HepG2 (cell line): ENCODE measurements around the gene SLC5A5. TPM values are rescaled to one million over a fixed set of nuclear protein-coding genes. Genes with fewer than 3 reads are reported as not detected.

Experiments
- ATAC-seq: fragments of 200-7000 bp; cut with Tn5 transposase; 3 replicates; pipeline ENCODE4 v1.9.1; 2020; ENCODE audit warnings: mild to moderate bottlenecking, moderate library complexity
- BruUV-seq: library from RNA; stranded (reverse); fragments of 400-500 nt; replicated peaks from 2 replicates; lab custom pipeline; 2021; lab: Mats Ljungman, UMichigan
- CTCF ChIA-PET: fragments of 300-600 bp; formaldehyde crosslinking; extraction: SDS; loops from one replicate; lab custom pipeline; 2021; ENCODE audit warnings: low total read pairs, inconsistent platforms, low intra/inter-chr PET ratio; lab: Yijun Ruan, JAX
- POLR2A ChIA-PET: fragments of 350-600 bp; sonication (Branson Sonifier 250); formaldehyde crosslinking; loops from one replicate; lab custom pipeline; 2020; ENCODE audit warnings: antibody characterized with exemption, inconsistent platforms; lab: Yijun Ruan, JAX
- DNase-seq: peaks from one replicate; pipeline ENCODE4 v3.0.0-alpha.2; 2015; ENCODE audit warnings: low spot score
- FAIRE-seq: peaks from 3 replicates; lab custom pipeline; 2011; peaks lifted over from hg19 to GRCh38; lab: Jason Lieb, UNC
- H2AFZ ChIP-seq: one replicate; pipeline ENCODE4 v1.6.1; 2011; ENCODE audit warnings: low read length, inconsistent platforms
- H3K27ac ChIP-seq: fragments of 300-600 bp; 3 replicates; pipeline ENCODE4 v1.8.0; 2011; ENCODE audit warnings: mixed run types, mild to moderate bottlenecking, mixed read lengths, low read length, inconsistent platforms; ENCODE audit not compliant: insufficient read depth; ENCODE audit errors: extremely low read length
- H3K27me3 ChIP-seq, 2 experiments: fragments of 200-600 bp in 1 of 2; 2 replicates in 1 of 2; 3 replicates in 1 of 2; pipeline versions ENCODE4 v1.6.0 to v1.8.0; 2011; ENCODE audit warnings: low read length in 2 of 2, mild to moderate bottlenecking in 2 of 2, moderate library complexity in 2 of 2, inconsistent platforms in 1 of 2; ENCODE audit not compliant: insufficient read depth in 2 of 2, control insufficient read depth in 1 of 2
- H3K36me3 ChIP-seq, 2 experiments: fragments of 200-600 bp in 1 of 2; replicated peaks in 1 of 2; 2 replicates in 1 of 2; 3 replicates in 1 of 2; pipeline versions ENCODE4 v1.5.1 to v1.8.0; 2011; ENCODE audit warnings: low read length in 2 of 2, inconsistent platforms in 1 of 2; ENCODE audit not compliant: insufficient read depth in 2 of 2, control insufficient read depth in 1 of 2
- H3K4me1 ChIP-seq: 2 replicates; pipeline ENCODE4 v1.5.1; 2012; ENCODE audit warnings: low read length, inconsistent platforms; ENCODE audit not compliant: insufficient read depth
- H3K4me2 ChIP-seq: 2 replicates; pipeline ENCODE4 v1.6.0; 2011; ENCODE audit warnings: low read depth, low read length, inconsistent platforms
- H3K4me3 ChIP-seq, 3 experiments: fragments of 200-600 bp in 1 of 3; sonication (generic), shearing (Covaris generic) in 1 of 3; replicated peaks in 1 of 3; 2 replicates each; pipeline ENCODE4 v1.5.1; 2011 to 2016; ENCODE audit warnings: low read length in 3 of 3, inconsistent platforms in 2 of 3, low read depth in 2 of 3, mild to moderate bottlenecking in 2 of 3, control low read depth in 1 of 3, mixed read lengths in 1 of 3; ENCODE audit not compliant: insufficient read depth in 1 of 3
- H3K79me2 ChIP-seq: one replicate; pipeline ENCODE4 v1.6.1; 2011; ENCODE audit warnings: low read length, inconsistent platforms; ENCODE audit not compliant: insufficient read depth
- H3K9ac ChIP-seq: 2 replicates; pipeline ENCODE4 v1.6.0; 2011; ENCODE audit warnings: mild to moderate bottlenecking, low read depth, low read length, inconsistent platforms; ENCODE audit not compliant: insufficient read depth
- H3K9me3 ChIP-seq: 2 replicates; pipeline ENCODE4 v1.5.1; 2012; ENCODE audit warnings: mild to moderate bottlenecking, low read length
- H4K20me1 ChIP-seq: 2 replicates; pipeline ENCODE4 v1.6.0; 2011; ENCODE audit warnings: inconsistent platforms, mild to moderate bottlenecking, low read length, moderate library complexity; ENCODE audit not compliant: insufficient read depth
- BCLAF1 ChIP-seq: fragments of 450-650 bp; IDR thresholded peaks from 2 replicates; pipeline ENCODE4 v1.6.1; 2017; ENCODE audit warnings: mild to moderate bottlenecking
- E2F2 ChIP-seq: sonication (generic); formaldehyde crosslinking; IDR thresholded peaks from 2 replicates; pipeline ENCODE4 v1.4.0; 2020; ENCODE audit warnings: missing genetic modification reagents, borderline replicate concordance
- MTERF4 ChIP-seq: sonication (generic); formaldehyde crosslinking; IDR thresholded peaks from 2 replicates; pipeline ENCODE4 v1.8.0; 2023; ENCODE audit warnings: mild to moderate bottlenecking, missing genetic modification reagents
- PREB ChIP-seq: sonication (generic); formaldehyde crosslinking; IDR thresholded peaks from 2 replicates; pipeline ENCODE4 v1.4.0; 2020; ENCODE audit warnings: missing genetic modification reagents
- RXRB ChIP-seq: IDR thresholded peaks from 2 replicates; pipeline ENCODE4 v1.6.1; 2016; ENCODE audit warnings: borderline replicate concordance, missing genetic modification reagents, missing compliant biosample characterization
- SOX5 ChIP-seq: IDR thresholded peaks from 2 replicates; pipeline ENCODE4 v1.6.1; 2016; ENCODE audit warnings: borderline replicate concordance
- ZBTB44 ChIP-seq: sonication (generic); formaldehyde crosslinking; IDR thresholded peaks from 2 replicates; pipeline ENCODE4 v1.4.0; 2020; ENCODE audit warnings: missing genetic modification reagents
- ZNF232 ChIP-seq: sonication (generic); formaldehyde crosslinking; IDR thresholded peaks from 2 replicates; pipeline ENCODE4 v1.4.0; 2020; ENCODE audit warnings: missing genetic modification reagents, borderline replicate concordance
- ZNF235 ChIP-seq: sonication (generic); formaldehyde crosslinking; IDR thresholded peaks from 2 replicates; pipeline ENCODE4 v1.8.1; 2023; ENCODE audit warnings: mild to moderate bottlenecking, missing genetic modification reagents, borderline replicate concordance
- ZNF282 ChIP-seq: fragments of 450-650 bp; IDR thresholded peaks from 2 replicates; pipeline ENCODE4 v1.6.1; 2018; ENCODE audit not compliant: partially characterized antibody
- ZNF615 ChIP-seq: sonication (generic); formaldehyde crosslinking; IDR thresholded peaks from 2 replicates; pipeline ENCODE4 v1.5.0; 2020; ENCODE audit warnings: mild to moderate bottlenecking, missing genetic modification reagents, borderline replicate concordance
- ZNF737 ChIP-seq: sonication (generic); formaldehyde crosslinking; IDR thresholded peaks from 2 replicates; pipeline ENCODE4 v1.5.0; 2020; ENCODE audit warnings: missing genetic modification reagents, mild to moderate bottlenecking, borderline replicate concordance
- ZNF746 ChIP-seq: sonication (generic); formaldehyde crosslinking; IDR thresholded peaks from 2 replicates; pipeline ENCODE4 v1.8.0; 2022; ENCODE audit warnings: mild to moderate bottlenecking, missing genetic modification reagents
- ZSCAN5A ChIP-seq: sonication (generic); formaldehyde crosslinking; IDR thresholded peaks from 2 replicates; pipeline ENCODE4 v1.8.0; 2022; ENCODE audit warnings: mild to moderate bottlenecking, missing genetic modification reagents, borderline replicate concordance
- WGBS: methylation state at CpG from one replicate; pipeline ENCODE4 v1.1.6; 2017; ENCODE audit warnings: low lambda C conversion rate; 5-methylcytosine and 5-hydroxymethylcytosine counted together
- in situ Hi-C: cut with HindIII; loops from 2 replicates; pipeline ENCODE4 v1.10.0; 2017; ENCODE audit warnings: low pct_unique_long_range_greater_than_20kb; ENCODE audit not compliant: extremely low pct_ligation_motif_present
- intact Hi-C: fragments of 100-400 bp; cut with micrococcal nuclease; formaldehyde crosslinking; loops from one replicate; pipeline ENCODE4 v1.10.0; 2022; ENCODE audit not compliant: unreplicated experiment
- polyA plus RNA-seq, 8 experiments: library from polyadenylated mRNA; depleted of rRNA in 3 of 8; stranded (reverse) in 7 of 8; unstranded in 1 of 8; fragments of >200 nt; fragmentation: Illumina TruSeq in 4 of 8; extraction: Trizol in 4 of 8; gene quantifications; 2 replicates each; pipeline versions ENCODE4 v1.2.1 to v1.2.3, GENCODE V29; 2011 to 2016; ENCODE audit warnings: low read depth in 4 of 8, missing spikeins in 1 of 8, mixed read lengths in 1 of 8; ENCODE audit not compliant: insufficient read depth in 1 of 8
- total RNA-seq, 5 experiments: library from RNA; depleted of rRNA; stranded (reverse); fragments of >200 nt; fragmentation: Illumina TruSeq; extraction: Trizol; gene quantifications; 2 replicates each; pipeline ENCODE4 v1.2.3, GENCODE V29; 2016; ENCODE audit warnings: low read depth in 1 of 5

Gene SLC5A5
- total and polyA plus RNA-seq, 2 of the 13 experiments (the other 11 are each of a cell fraction or from before 2014, with no cell fraction given), result not detected

- no peak for FAIRE-seq
- intact Hi-C loops, result no loop called here
- WGBS, result 5% methylated on average over 4 of the region's 4 CpGs
- H2AFZ ChIP-seq, result no peak overlapping the region
- POLR2A ChIA-PET, result no interaction called here
- peaks cover 6% of the 10 kb centered on the region for H3K79me2 ChIP-seq
- no peaks in the 10 kb centered on the region for H3K36me3 ChIP-seq
- H3K27me3 ChIP-seq, result peaks cover 0 to 4% of the 10 kb centered on the region in 2 experiments; a peak in 1 of 5 replicates
- H3K4me3 ChIP-seq, result no peak overlapping the region
- no TSS peak for BruUV-seq
- no peak for DNase-seq
- H4K20me1 ChIP-seq, result no peaks in the 10 kb centered on the region
- H3K9ac ChIP-seq, result no peak overlapping the region
- peaks cover 17% of the 10 kb centered on the region for H3K4me1 ChIP-seq
- no peak overlapping the region for H3K27ac ChIP-seq
- in situ Hi-C loops, result loop anchor here (25.0 kb wide), 1 partner anchor 133 kb away; no protein-coding TSS in a partner anchor
- H3K9me3 ChIP-seq, result no peaks in the 10 kb centered on the region
- no peak overlapping the region for H3K4me2 ChIP-seq
- ATAC-seq, result no peak
- CTCF ChIA-PET, result no interaction called here
- TF ChIP-seq BCLAF1 (no peak), ZNF232 (CRISPR knock-in tag) (no peak), MTERF4 (CRISPR knock-in tag) (no peak), E2F2 (no peak), ZNF615 (CRISPR knock-in tag) (no peak), PREB (CRISPR knock-in tag) (no peak), ZBTB44 (no peak), RXRB (CRISPR knock-in tag) (no peak), ZNF737 (CRISPR knock-in tag) (no peak), ZNF282 (no peak), ZNF235 (CRISPR knock-in tag) (no peak), SOX5 (CRISPR knock-in tag) (no peak), ZNF746 (CRISPR knock-in tag) (no peak), ZSCAN5A (CRISPR knock-in tag) (no peak)
Observed at GRCh38 chr19:17929056-17929455, 57.3 kb downstream of the SLC5A5 start.
